Glutamatergic neuron (in vitro differentiated cells): ENCODE data around the gene IBSP. TPM values are rescaled to one million over a fixed set of nuclear protein-coding genes. Genes with fewer than 3 reads are reported as not detected.

ENCODE experiments used
- DNase-seq: peaks from one replicate; pipeline ENCODE4 v3.0.0; 2022
- H3K27ac Mint-ChIP-seq: one replicate; pipeline ENCODE4 v1.8.0; 2020; ENCODE audit warnings: mild to moderate bottlenecking, mixed read lengths, inconsistent platforms; ENCODE audit not compliant: unreplicated experiment
- H3K27me3 Mint-ChIP-seq: one replicate; pipeline ENCODE4 v1.8.0; 2020; ENCODE audit warnings: mild to moderate bottlenecking, moderate library complexity, mixed read lengths, inconsistent platforms; ENCODE audit not compliant: unreplicated experiment
- H3K36me3 Mint-ChIP-seq: one replicate; pipeline ENCODE4 v1.8.0; 2020; ENCODE audit warnings: mild to moderate bottlenecking, mixed read lengths, inconsistent platforms; ENCODE audit not compliant: unreplicated experiment
- H3K4me1 Mint-ChIP-seq: one replicate; pipeline ENCODE4 v1.8.0; 2020; ENCODE audit warnings: mild to moderate bottlenecking, low read depth, mixed read lengths, inconsistent platforms; ENCODE audit not compliant: unreplicated experiment
- H3K4me3 Mint-ChIP-seq: one replicate; pipeline ENCODE4 v1.8.0; 2020; ENCODE audit warnings: mild to moderate bottlenecking, mixed read lengths, inconsistent platforms; ENCODE audit not compliant: unreplicated experiment
- H3K9me3 Mint-ChIP-seq: one replicate; pipeline ENCODE4 v1.8.0; 2020; ENCODE audit warnings: mild to moderate bottlenecking, moderate library complexity, mixed read lengths, inconsistent platforms; ENCODE audit not compliant: unreplicated experiment
- CTCF ChIP-seq: fragments of 200-600 bp; sonication (generic); IDR thresholded peaks from one replicate; pipeline ENCODE4 v1.5.0; 2021; ENCODE audit not compliant: partially characterized antibody, unreplicated experiment
- total RNA-seq: library from RNA; stranded (reverse); fragmentation: NEBNext Ultra II Directional; extraction: Animal tissue kit (Norgen Biotek cat#: 25700); gene quantifications from one replicate; pipeline ENCODE4 v1.2.1, GENCODE V29; 2021; ENCODE audit not compliant: unreplicated experiment

IBSP gene
- total RNA-seq, 1 donor from 2014 or later: not detected

- H3K27me3 Mint-ChIP-seq: peaks cover 2% of the 10 kb centered on the region
- no peak for DNase-seq
- no peak for TF ChIP-seq CTCF
- H3K27ac Mint-ChIP-seq: no peak overlapping the region
- no peaks in the 10 kb centered on the region for H3K36me3 Mint-ChIP-seq
- no peaks in the 10 kb centered on the region for H3K4me1 Mint-ChIP-seq
- no peaks in the 10 kb centered on the region for H3K9me3 Mint-ChIP-seq
- no peak overlapping the region for H3K4me3 Mint-ChIP-seq
Observed at GRCh38 chr4:87805971-87806370, 6.6 kb downstream of the IBSP start.

- no peak for DNase-seq
- Mint-ChIP-seq H3K4me1 (no peaks in the 10 kb centered on the region), H3K36me3 (no peaks in the 10 kb centered on the region), H3K4me3 (no peak overlapping the region), H3K27ac (no peak overlapping the region), H3K27me3 (peaks cover 2% of the 10 kb centered on the region), H3K9me3 (no peaks in the 10 kb centered on the region)
- TF ChIP-seq CTCF: no peak
Observed at GRCh38 chr4:87806520-87806919, 7.2 kb downstream of the IBSP start.

GRCh38 chr4:87807402-87807801 lies 8.0 kb downstream of the IBSP start:
- TF ChIP-seq CTCF: no peak
- no peaks in the 10 kb centered on the region for H3K9me3 Mint-ChIP-seq
- no peak overlapping the region for H3K4me3 Mint-ChIP-seq
- H3K27me3 Mint-ChIP-seq: peaks cover 2% of the 10 kb centered on the region
- DNase-seq: no peak
- H3K27ac Mint-ChIP-seq: no peak overlapping the region
- no peaks in the 10 kb centered on the region for H3K4me1 Mint-ChIP-seq
- H3K36me3 Mint-ChIP-seq: no peaks in the 10 kb centered on the region

- Mint-ChIP-seq H3K4me3 (no peak overlapping the region), H3K27me3 (no peaks in the 10 kb centered on the region), H3K4me1 (no peaks in the 10 kb centered on the region), H3K9me3 (no peaks in the 10 kb centered on the region), H3K36me3 (no peaks in the 10 kb centered on the region), H3K27ac (no peak overlapping the region)
- TF ChIP-seq CTCF: no peak
- no peak for DNase-seq
Observed at GRCh38 chr4:87811977-87812376, 12.6 kb downstream of the IBSP start.

- Mint-ChIP-seq H3K4me1 (no peaks in the 10 kb centered on the region), H3K27me3 (no peaks in the 10 kb centered on the region), H3K27ac (no peak overlapping the region), H3K4me3 (no peak overlapping the region), H3K36me3 (no peaks in the 10 kb centered on the region), H3K9me3 (peaks cover 6% of the 10 kb centered on the region)
- TF ChIP-seq CTCF: no peak
- no peak for DNase-seq
Observed at GRCh38 chr4:87819281-87819919, 20.0 kb downstream of the IBSP start.
